HCT116 (cell line): ENCODE data around the gene FGGY.

Source experiments
- ELF1 ChIP-seq: IDR thresholded peaks from 2 replicates; pipeline ENCODE4 v1.6.1; 2012; ENCODE audit warnings: low read depth, borderline replicate concordance
- EZH2 ChIP-seq: fragments of 200-600 bp; sonication (generic); IDR thresholded peaks from 2 replicates; pipeline ENCODE4 v1.6.1; 2017; ENCODE audit warnings: antibody characterized with exemption, mixed run types
- ZBTB33 ChIP-seq: IDR thresholded peaks from 2 replicates; pipeline ENCODE4 v1.6.1; 2011; ENCODE audit warnings: mild to moderate bottlenecking, low read length, moderate library complexity; ENCODE audit not compliant: insufficient replicate concordance; ENCODE audit errors: extremely low read depth
- TF ChIP-seq, protein P1 (sequence below), 3 experiments: fragments of 200-600 bp in 1 of 3; sonication (generic) in 1 of 3; IDR thresholded peaks in 2 of 3; conservative IDR thresholded peaks in 1 of 3; 2 replicates each; pipeline ENCODE4 v1.5.1; 2012 to 2017; ENCODE audit warnings: low read depth in 2 of 3, low read length in 2 of 3, antibody characterized with exemption in 1 of 3, borderline replicate concordance in 1 of 3, control low read depth in 1 of 3, mild to moderate bottlenecking in 1 of 3, mixed read lengths in 1 of 3, mixed run types in 1 of 3, moderate library complexity in 1 of 3; ENCODE audit not compliant: insufficient read depth in 1 of 3

GRCh38 chr1:59556802-59557548, 260.1 kb downstream of the FGGY start:
- TF ChIP-seq ELF1 (no peak), ZBTB33 (no peak), EZH2 (no peak)
- TF ChIP-seq, protein P1, sequence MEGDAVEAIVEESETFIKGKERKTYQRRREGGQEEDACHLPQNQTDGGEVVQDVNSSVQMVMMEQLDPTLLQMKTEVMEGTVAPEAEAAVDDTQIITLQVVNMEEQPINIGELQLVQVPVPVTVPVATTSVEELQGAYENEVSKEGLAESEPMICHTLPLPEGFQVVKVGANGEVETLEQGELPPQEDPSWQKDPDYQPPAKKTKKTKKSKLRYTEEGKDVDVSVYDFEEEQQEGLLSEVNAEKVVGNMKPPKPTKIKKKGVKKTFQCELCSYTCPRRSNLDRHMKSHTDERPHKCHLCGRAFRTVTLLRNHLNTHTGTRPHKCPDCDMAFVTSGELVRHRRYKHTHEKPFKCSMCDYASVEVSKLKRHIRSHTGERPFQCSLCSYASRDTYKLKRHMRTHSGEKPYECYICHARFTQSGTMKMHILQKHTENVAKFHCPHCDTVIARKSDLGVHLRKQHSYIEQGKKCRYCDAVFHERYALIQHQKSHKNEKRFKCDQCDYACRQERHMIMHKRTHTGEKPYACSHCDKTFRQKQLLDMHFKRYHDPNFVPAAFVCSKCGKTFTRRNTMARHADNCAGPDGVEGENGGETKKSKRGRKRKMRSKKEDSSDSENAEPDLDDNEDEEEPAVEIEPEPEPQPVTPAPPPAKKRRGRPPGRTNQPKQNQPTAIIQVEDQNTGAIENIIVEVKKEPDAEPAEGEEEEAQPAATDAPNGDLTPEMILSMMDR (IDR thresholded peaks at IDR 0.05 in 2 of 3, conservative IDR thresholded peaks at IDR 0.05 in 1 of 3; ENCODE audit: borderline replicate concordance in 1 of 3, insufficient read depth in 1 of 3, low read depth in 2 of 3, low read length in 2 of 3): no peak
